K562 (cell line): ENCODE data around the gene LRCH1. TPM values are rescaled to one million over a fixed set of nuclear protein-coding genes. Genes with fewer than 3 reads are reported as not detected.

Experiments
- BACH1 ChIP-seq: fragments of 200-800 bp; sonication (Bioruptor generic); IDR thresholded peaks from 2 replicates; pipeline ENCODE4 v1.6.1; 2016; ENCODE audit warnings: missing genetic modification characterization, missing compliant biosample characterization
- CEBPB ChIP-seq: fragments of 450-650 bp; IDR thresholded peaks from 2 replicates; pipeline ENCODE4 v1.6.1; 2016; ENCODE audit warnings: missing genetic modification characterization, missing compliant biosample characterization
- CTCFL ChIP-seq: IDR thresholded peaks from 2 replicates; pipeline ENCODE4 v1.6.1; 2011; ENCODE audit warnings: borderline replicate concordance, low read depth, mild to moderate bottlenecking, moderate library complexity, low read length; ENCODE audit not compliant: insufficient read depth, poor library complexity, severe bottlenecking
- DMBX1 ChIP-seq: fragments of 250-450 bp; sonication (Bioruptor Pico); IDR thresholded peaks from 2 replicates; pipeline ENCODE4 v1.8.0; 2022; ENCODE audit warnings: inconsistent platforms, mild to moderate bottlenecking, moderate library complexity, borderline replicate concordance
- E2F1 ChIP-seq: sonication (generic); formaldehyde crosslinking; IDR thresholded peaks from 2 replicates; pipeline ENCODE4 v1.8.1; 2023; ENCODE audit warnings: mild to moderate bottlenecking, missing genetic modification reagents, moderate library complexity
- ETS2 ChIP-seq: IDR thresholded peaks from 2 replicates; pipeline ENCODE4 v1.6.1; 2016; ENCODE audit warnings: borderline replicate concordance, missing genetic modification characterization, mild to moderate bottlenecking, moderate library complexity, missing compliant biosample characterization; ENCODE audit not compliant: poor library complexity, severe bottlenecking
- MAZ ChIP-seq, 2 experiments: fragments of 450-650 bp in 1 of 2; sonication (generic) in 1 of 2; formaldehyde crosslinking; IDR thresholded peaks in 1 of 2; conservative IDR thresholded peaks in 1 of 2; 2 replicates each; pipeline versions ENCODE4 v1.4.0 to v1.5.0; 2020; ENCODE audit warnings: mild to moderate bottlenecking in 1 of 2, missing genetic modification reagents in 1 of 2
- NR2C2 ChIP-seq, 2 experiments: fragments of 200-800 bp in 1 of 2; sonication (Bioruptor generic) in 1 of 2; sonication (generic) in 1 of 2; formaldehyde crosslinking in 1 of 2; IDR thresholded peaks; 2 replicates each; pipeline versions ENCODE4 v1.6.1 to v1.8.0; 2016 to 2022; ENCODE audit warnings: mild to moderate bottlenecking in 1 of 2, missing compliant biosample characterization in 1 of 2, missing genetic modification characterization in 1 of 2, missing genetic modification reagents in 1 of 2
- NR3C1 ChIP-seq: sonication (generic); formaldehyde crosslinking; IDR thresholded peaks from 2 replicates; pipeline ENCODE4 v1.8.1; 2022; ENCODE audit warnings: missing genetic modification reagents
- PHTF2 ChIP-seq: fragments of 250-450 bp; sonication (Bioruptor Pico); IDR thresholded peaks from 2 replicates; pipeline ENCODE4 v1.5.0; 2021; ENCODE audit warnings: mild to moderate bottlenecking
- ZNF511 ChIP-seq: sonication (generic); formaldehyde crosslinking; IDR thresholded peaks from 2 replicates; pipeline ENCODE4 v1.8.0; 2022; ENCODE audit warnings: mild to moderate bottlenecking, missing genetic modification reagents
- ZZZ3 ChIP-seq: fragments of 450-650 bp; IDR thresholded peaks from 2 replicates; pipeline ENCODE4 v1.6.1; 2016; ENCODE audit warnings: antibody characterized with exemption, mild to moderate bottlenecking, moderate library complexity
- polyA plus RNA-seq, 8 experiments: library from polyadenylated mRNA; depleted of rRNA in 4 of 8; stranded (reverse) in 5 of 8; unstranded in 3 of 8; fragments of >200 nt; fragmentation: Nextera tagmentation in 2 of 8; fragmentation: Illumina TruSeq in 1 of 8; extraction: Ambion mirVana in 2 of 8; extraction: Trizol in 1 of 8; gene quantifications; 2 replicates each; pipeline versions ENCODE4 v1.2.1 to v1.2.3, GENCODE V29; 2011 to 2014; ENCODE audit warnings: inconsistent platforms in 1 of 8, missing spikeins in 1 of 8
- total RNA-seq, 7 experiments: library from RNA; depleted of rRNA in 6 of 7; stranded (reverse); fragments of >200 nt in 6 of 7; fragmentation: Illumina TruSeq in 2 of 7; extraction: Trizol in 2 of 7; gene quantifications; 2 replicates each; pipeline versions ENCODE4 v1.2.1 to v1.2.3, GENCODE V29; 2011 to 2021; ENCODE audit warnings: low replicate concordance in 1 of 7

LRCH1 gene
- total and polyA plus RNA-seq, 9 of the 15 experiments (the other 6 are each of a cell fraction or from before 2014, with no cell fraction given) = 1.1 to 6.8 (median 3.7) TPM

- TF ChIP-seq MAZ (CRISPR knock-in tag; conservative IDR thresholded peaks at IDR 0.05 in 1 of 2, IDR thresholded peaks at IDR 0.05 in 1 of 2) (peak; percentile 56 to 59; a peak in 3 of 4 replicates), NR3C1 (CRISPR knock-in tag) (peak; percentile 52; the same call in 1 of the 2 replicates), CEBPB (tag) (no peak), ETS2 (tag) (no peak), PHTF2 (CRISPR knock-in tag) (no peak), ZNF511 (CRISPR knock-in tag) (0 out of 2 replicates have a peak, but pooled peaks have one; percentile 34), ZZZ3 (no peak), E2F1 (CRISPR knock-in tag) (peak; percentile 17; the same call in 1 of the 2 replicates), BACH1 (no peak), DMBX1 (CRISPR knock-in tag) (peak; percentile 72), NR2C2 (CRISPR knock-in tag; IDR thresholded peaks at IDR 0.05) (no peak; the same call in 1 of the 2 replicates), NR2C2 (tag; IDR thresholded peaks at IDR 0.05) (peak; percentile 62), CTCFL (no peak)
Observed at GRCh38 chr13:46796515-46797474, 243.8 kb downstream of the LRCH1 start, which contains the start of gene ESD (continued).
